Stimulated activated CD4-positive, alpha-beta T cell treated with anti-CD3 and anti-CD28 coated beads, TNF-alpha, amount 100 ng/mL, for 48 hours (primary cell): ENCODE results near the gene OR11H7.
"Not testable (repeated sequence)": the region's sequence is repeated elsewhere in the genome, so short reads cannot be mapped to it uniquely, and the experiment has no call there.

Experiments
- DNase-seq, 3 donors: peaks; one replicate each; pipeline ENCODE4 v3.0.0-alpha.2; 2020; ENCODE audit warnings: low read depth in 3 of 3

OR11H7 gene

DNA sequence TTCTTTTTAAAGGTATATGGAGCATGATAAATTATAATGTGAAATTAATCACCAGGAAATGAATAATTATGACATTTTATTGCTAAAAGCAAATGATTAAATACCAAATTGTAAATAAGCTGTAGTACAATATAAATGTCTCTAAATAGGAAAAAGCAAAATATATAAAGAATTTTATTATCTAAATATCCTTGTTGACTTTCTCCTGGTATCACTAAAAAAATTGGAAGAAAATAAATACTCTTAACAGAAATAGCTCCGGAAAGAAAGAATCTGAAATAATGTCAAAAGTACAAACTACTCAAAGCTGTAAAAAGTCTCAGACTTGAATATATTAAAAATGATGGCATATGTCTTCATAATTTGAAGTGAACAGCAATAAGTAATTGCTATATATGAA, at the start of gene OR11H7:
Gene OR11H7, plus strand, starts transcription at position 301 of the 400 bp plus-strand sequence.
- no peak for DNase-seq

- DNase-seq, result no peak
Measured at GRCh38 chr14:20179218-20179617, 49.6 kb upstream of the OR11H7 start.

GRCh38 chr14:20179880-20180279, 48.9 kb upstream of the OR11H7 start:
- DNase-seq, result no peak

- DNase-seq, result no peak
Measured at GRCh38 chr14:20180486-20180885, 48.3 kb upstream of the OR11H7 start.

DNA sequence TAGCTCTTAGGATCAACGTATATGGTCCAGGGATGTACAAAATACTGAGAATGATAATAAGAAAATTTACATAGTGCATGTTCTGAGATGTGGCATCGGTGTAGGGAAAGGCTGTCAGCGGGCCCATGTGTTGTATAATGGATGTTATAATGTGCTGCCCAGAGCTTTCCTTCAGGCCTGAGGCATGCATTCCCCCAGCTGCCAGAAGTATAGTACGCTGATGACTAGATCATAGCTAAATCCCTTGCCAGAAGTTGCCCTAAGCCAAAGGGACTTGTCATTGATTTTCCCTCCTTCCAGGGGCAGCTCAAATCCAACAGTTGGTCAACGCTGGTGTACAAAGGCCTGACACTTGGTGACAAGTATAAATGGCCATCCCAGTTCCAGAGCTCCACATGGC, 44.6 kb upstream of the OR11H7 start:
- DNase-seq, result no peak

DNA sequence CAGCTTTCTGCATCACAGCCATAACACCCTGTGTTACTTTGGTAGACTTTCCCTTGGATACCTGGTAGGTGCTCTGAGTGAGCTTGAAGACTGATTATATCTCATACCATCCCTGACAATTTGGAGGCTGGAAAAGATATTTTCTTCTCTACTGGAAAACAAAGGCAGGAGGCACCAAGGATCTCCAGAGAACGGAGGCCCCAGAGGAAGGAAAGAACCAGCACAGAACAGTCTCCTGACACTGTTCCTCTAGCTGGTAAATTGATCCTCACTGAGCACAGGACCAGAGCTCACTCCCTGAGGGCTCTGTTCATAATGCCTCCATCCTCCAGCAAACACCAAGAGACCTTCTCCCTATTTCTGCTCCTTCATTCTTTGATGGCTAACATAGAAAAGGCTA, 38.2 kb upstream of the OR11H7 start, which contains the start of gene OR11G2:
Gene OR11G2, plus strand, starts transcription at position 301 of the 400 bp plus-strand sequence. CDS start 6,542 bp downstream, outside the sequence.
- no peak for DNase-seq

DNA sequence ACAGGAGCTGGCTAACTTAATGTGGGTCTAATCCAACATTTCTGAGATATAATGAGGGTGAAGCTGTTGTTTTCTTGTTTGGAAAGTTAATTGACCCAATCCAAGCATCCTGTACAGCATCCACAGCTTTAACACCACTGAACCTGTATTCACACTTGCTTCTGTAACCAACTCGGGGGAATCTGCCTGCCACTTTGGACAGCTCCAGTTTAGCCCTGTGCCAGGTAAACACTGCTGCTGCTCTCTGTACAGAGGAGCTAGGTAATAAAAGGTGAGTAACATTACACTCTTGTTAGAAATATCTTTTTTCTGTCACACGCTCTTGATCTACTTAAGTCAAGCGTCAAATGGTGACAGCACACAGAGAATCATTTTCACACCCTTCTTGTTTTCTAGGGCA, 37.4 kb upstream of the OR11H7 start:
- DNase-seq, result no peak

GRCh38 chr14:20194101-20194500, 34.7 kb upstream of the OR11H7 start:
- no peak for DNase-seq

GRCh38 chr14:20195170-20195569, 33.6 kb upstream of the OR11H7 start:
- not testable (repeated sequence) for DNase-seq

- no peak for DNase-seq
Measured at GRCh38 chr14:20195911-20196310, 32.9 kb upstream of the OR11H7 start.

DNA sequence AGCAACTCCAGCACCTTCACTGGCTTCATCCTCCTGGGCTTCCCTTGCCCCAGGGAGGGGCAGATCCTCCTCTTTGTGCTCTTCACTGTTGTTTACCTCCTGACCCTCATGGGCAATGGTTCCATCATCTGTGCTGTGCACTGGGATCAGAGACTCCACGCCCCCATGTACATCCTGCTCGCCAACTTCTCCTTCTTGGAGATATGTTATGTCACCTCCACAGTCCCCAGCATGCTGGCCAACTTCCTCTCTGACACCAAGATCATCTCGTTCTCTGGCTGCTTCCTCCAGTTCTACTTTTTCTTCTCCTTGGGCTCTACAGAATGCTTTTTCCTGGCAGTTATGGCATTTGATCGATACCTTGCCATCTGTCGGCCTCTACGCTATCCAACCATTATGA, 31.3 kb upstream of the OR11H7 start:
- no peak for DNase-seq

DNA sequence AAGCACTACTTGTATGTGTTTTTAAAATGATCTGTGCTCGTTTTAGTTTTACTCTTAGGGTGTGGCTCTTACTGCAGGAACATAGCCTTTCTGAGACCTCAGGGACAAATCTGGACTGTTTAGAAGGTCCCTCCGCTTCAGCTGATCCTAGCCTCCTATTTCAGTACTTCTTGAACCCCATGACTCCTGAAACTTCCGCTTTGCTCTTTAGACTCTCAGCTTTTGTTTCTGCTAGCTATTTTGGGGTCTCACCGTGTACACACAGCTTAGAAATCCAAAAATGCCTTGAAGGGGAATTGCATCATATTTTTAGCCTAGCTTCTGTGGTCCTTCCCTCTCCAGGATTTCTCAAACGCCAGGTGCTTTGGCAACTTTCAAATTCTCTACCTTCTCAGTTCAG, 29.8 kb upstream of the OR11H7 start:
- no peak for DNase-seq

GRCh38 chr14:20204721-20205120, 24.1 kb upstream of the OR11H7 start:
- DNase-seq, result no peak

- no peak for DNase-seq
Measured at GRCh38 chr14:20209595-20209994, 19.2 kb upstream of the OR11H7 start.

- DNase-seq, result not testable (repeated sequence)
Measured at GRCh38 chr14:20212406-20212805, 16.4 kb upstream of the OR11H7 start.

DNA sequence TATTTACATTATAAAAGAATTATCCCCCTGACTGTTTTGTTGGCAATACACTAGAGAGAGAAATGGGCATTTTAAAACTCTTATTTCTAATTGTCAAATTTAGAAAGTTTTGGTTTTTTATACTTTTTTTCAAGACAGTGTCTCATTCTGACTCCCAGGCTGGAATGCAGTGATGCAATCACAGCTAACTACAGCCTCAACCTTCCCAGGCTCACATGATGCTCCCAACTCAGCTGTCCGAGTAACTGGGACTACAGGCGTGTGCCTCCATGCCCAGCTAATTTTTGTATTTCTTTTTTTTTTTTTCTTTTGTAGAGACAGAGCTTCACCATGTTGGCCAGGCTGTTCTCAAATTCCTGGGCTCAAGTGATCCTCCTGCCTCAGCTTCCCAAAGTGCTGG, 13.6 kb upstream of the OR11H7 start:
- no peak for DNase-seq

DNA sequence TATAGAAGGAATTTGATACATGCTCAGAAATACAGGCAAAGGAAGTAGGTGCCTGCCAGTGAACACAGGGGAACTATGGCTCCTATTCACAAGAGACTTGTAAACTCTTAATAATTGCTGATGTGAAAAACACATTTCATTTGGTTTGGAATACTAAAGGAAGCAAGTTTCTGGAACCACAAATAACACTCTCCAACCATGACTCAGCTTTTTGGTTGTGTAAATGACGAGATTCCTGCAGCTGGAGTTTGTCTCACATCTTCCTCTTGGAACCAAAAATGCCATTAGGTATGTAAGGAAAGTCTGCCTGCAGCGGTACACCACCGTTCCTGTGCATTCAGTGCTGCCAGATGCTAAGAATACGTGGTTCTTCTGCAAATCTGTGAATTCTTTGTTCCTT, 9.7 kb upstream of the OR11H7 start:
- DNase-seq, result no peak

GRCh38 chr14:20223410-20223809, 5.4 kb upstream of the OR11H7 start, which contains the start of gene OR11H6:
Gene OR11H6 (plus strand): TSS chr14:20223710. CDS start chr14:20223710, 0 bp downstream.
- no peak for DNase-seq

DNA sequence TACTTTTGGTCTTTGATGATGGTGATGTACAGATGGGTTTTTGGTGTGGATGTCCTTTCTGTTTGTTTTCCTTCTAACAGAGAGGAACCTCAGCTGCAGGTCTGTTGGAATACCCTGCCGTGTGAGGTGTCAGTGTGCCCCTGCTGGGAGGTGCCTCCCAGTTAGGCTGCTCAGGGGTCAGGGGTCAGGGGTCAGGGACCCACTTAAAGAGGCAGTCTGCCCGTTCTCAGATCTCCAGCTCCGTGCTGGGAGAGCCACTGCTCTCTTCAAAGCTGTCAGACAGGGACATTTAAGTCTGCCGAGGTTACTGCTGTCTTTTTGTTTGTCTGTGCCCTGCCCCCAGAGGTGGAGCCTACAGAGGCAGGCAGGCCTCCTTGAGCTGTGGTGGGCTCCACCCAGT, 6.6 kb downstream of the OR11H7 start:
- not testable (repeated sequence) for DNase-seq

GRCh38 chr14:20247646-20248246, 19.0 kb downstream of the OR11H7 start:
- DNase-seq, result no peak

DNA sequence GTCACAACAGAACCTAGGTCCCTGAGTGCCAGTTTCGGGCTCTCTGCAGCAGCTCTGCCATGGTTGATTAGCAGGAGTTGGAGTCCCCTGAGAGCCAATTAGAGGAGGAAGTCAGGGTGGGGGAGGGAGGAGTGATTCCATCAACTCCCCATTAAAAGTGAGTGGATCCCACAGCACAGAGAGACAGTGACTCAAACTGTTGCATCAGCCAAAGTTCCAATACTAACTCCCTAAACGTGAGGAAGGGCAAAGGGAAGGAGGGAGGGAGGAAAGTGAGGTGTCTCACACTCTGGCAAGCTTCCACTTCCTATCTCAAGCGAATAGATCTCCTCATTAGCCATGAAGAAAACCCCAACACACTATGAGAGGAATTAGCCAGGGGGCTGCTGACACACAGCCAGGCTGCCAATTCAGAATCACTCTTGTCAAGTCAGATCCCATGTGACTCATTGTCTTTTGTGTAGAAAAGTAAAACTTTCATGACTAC, 33.9 kb downstream of the OR11H7 start:
- DNase-seq, result no peak

DNA sequence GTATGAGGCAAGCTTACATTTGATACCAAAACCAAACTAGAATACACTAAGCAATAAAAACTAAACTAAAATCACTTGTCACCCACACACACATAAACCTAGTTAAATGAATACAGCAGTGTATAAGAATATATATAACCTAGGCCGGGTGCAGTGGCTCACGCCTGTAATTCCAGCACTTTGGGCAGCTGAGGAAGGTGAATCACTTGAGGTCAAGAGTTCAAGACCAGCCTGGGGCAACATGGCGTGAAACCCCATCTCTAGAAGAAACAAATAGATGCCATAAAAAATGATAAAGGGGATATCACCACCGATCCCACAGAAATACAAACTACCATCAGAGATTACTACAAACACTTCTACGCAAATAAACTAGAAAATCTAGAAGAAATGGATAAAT, 35.6 kb downstream of the OR11H7 start:
- DNase-seq, result not testable (repeated sequence)

DNA sequence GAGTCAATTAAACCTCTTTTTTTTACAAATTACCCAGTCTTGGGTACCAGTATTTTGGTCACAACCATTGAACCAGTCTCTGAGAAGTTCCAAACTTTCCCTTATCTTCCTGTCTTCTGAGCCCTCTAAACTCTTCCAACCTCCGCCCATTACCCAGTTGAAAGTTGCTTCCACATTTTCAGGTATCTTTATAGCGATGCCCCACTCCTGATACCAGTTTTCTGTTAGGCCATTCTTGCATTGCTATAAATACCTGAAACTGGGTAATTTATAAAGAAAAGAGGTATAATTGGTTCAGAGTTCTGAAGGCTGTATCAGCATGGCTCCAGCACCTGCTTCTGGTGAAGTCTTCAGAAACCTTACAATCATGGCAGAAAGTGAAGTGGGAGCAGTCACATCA, 45.3 kb downstream of the OR11H7 start:
- no peak for DNase-seq

DNA sequence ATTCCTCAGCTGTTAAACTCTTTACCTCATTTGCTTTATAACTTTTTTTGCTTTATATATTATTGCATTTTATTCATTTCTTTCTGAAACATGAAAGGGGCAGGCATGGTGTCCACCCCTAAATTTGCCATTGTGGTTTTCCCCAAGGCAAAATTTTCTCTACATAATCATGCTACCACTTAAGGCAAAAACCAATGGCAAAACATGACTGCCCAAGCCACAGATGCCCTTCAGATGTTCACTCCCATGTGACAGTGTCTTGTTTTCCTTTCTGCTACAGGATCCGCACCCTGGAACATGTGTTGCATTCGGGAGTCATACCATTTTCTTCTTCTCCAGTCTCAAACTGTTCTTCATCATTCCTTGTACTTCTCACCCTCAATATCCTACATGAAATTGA, 48.6 kb downstream of the OR11H7 start:
- DNase-seq, result no peak
